ENCODE results near the gene KLRC3.
"Not testable (repeated sequence)": the region's sequence is repeated elsewhere in the genome, so short reads cannot be mapped to it uniquely, and the experiment has no call there.

The KLRC3 gene

GRCh38 chr12:10398168-10398567 is 22.2 kb downstream of the KLRC3 start:
- no peak for DNase-seq

- DNase-seq, result no peak
These were observed 23.1 kb downstream of the KLRC3 start for GRCh38 chr12:10397296-10397695.

- DNase-seq, result not testable (repeated sequence)
These were observed 24.2 kb downstream of the KLRC3 start for GRCh38 chr12:10396176-10396575.

- no peak for DNase-seq
These were observed 24.9 kb downstream of the KLRC3 start for GRCh38 chr12:10395390-10395998.

GRCh38 chr12:10394531-10395152 is 25.8 kb downstream of the KLRC3 start:
- not testable (repeated sequence) for DNase-seq

- no peak for DNase-seq
These were observed 27.1 kb downstream of the KLRC3 start for GRCh38 chr12:10393291-10393690.

GRCh38 chr12:10392394-10392930 is 27.9 kb downstream of the KLRC3 start:
- DNase-seq, result no peak

GRCh38 chr12:10390991-10391390 is 29.4 kb downstream of the KLRC3 start:
- not testable (repeated sequence) for DNase-seq

- DNase-seq, result no peak
These were observed 30.5 kb downstream of the KLRC3 start, which contains the start of gene KLRK1 for GRCh38 chr12:10389904-10390303. KLRK1 (minus strand) TSS chr12:10390041; CDS start chr12:10388810, 1,231 bp downstream.

GRCh38 chr12:10388624-10389413 is 31.6 kb downstream of the KLRC3 start:
- DNase-seq, result no peak

GRCh38 chr12:10387498-10387897 is 32.9 kb downstream of the KLRC3 start:
- not testable (repeated sequence) for DNase-seq

GRCh38 chr12:10386857-10387256 is 33.5 kb downstream of the KLRC3 start:
- DNase-seq, result no peak

- DNase-seq, result no peak
These were observed 35.2 kb downstream of the KLRC3 start for GRCh38 chr12:10385166-10385613.

GRCh38 chr12:10384191-10384590 is 36.2 kb downstream of the KLRC3 start:
- no peak for DNase-seq

GRCh38 chr12:10381928-10382628 is 38.3 kb downstream of the KLRC3 start:
- DNase-seq, result no peak

GRCh38 chr12:10378737-10379136 is 41.7 kb downstream of the KLRC3 start:
- DNase-seq, result not testable (repeated sequence)

GRCh38 chr12:10374624-10375018 is 45.8 kb downstream of the KLRC3 start:
- DNase-seq, result no peak

- DNase-seq, result no peak
These were observed 47.8 kb downstream of the KLRC3 start for GRCh38 chr12:10372559-10372958.

GRCh38 chr12:10371893-10372535 is 48.4 kb downstream of the KLRC3 start:
- not testable (repeated sequence) for DNase-seq

GRCh38 chr12:10369557-10370415 is 50.6 kb downstream of the KLRC3 start:
- DNase-seq, result no peak

Measured in DMS 273 treated with DMSO at 0.1 percent for 48 hours (cell line).